ENCODE measurements around the gene CTPS1. TPM values are rescaled to one million over a fixed set of nuclear protein-coding genes. Genes with fewer than 3 reads are reported as not detected.

CTPS1 gene
- polyA plus RNA-seq, 2 of the 4 experiments (the other 2 are of a cell fraction): 159 to 181 TPM

DNA sequence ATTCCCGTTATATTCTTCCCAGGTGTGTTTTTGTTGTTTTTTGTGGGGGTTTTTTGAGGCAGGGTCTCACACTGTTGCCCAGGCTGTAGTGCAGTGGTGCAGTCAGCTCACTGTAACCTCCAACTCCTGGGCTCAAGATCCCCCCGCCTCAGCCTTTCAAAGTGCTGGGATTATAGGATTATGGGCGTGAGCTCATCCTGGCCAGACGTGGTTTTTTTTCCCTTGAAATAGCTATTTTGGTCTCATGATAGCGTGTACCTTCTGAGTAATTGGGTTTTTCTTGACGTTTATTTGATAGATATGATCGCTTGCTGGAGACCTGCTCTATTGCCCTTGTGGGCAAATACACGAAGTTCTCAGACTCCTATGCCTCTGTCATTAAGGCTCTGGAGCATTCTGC is 17.6 kb downstream of the CTPS1 start:
- WGBS (ENCODE audit: missing lambda C conversion rate): 81% methylated on average over 8 of the region's 8 CpGs
- H3K27ac ChIP-seq: 0 out of 6 replicates have a peak overlapping the region, but pooled peaks of 1 of the 2 experiments have one; percentile 26
- ATAC-seq (no peak), DNase-seq (ENCODE audit: low read depth in 1 of 2, low spot score in 1 of 2) (no peak), FAIRE-seq (no peak)
- H3K4me3 ChIP-seq: no peak overlapping the region
- TF ChIP-seq JUN (IDR thresholded peaks at IDR 0.05) (no peak), RCOR1 (IDR thresholded peaks at IDR 0.05; ENCODE audit: low read depth, low read length) (no peak), MAZ (IDR thresholded peaks at IDR 0.05; ENCODE audit: borderline replicate concordance, low read depth, low read length) (no peak), RARB (CRISPR knock-in tag; IDR thresholded peaks at IDR 0.05) (no peak), FOXS1 (CRISPR knock-in tag; IDR thresholded peaks at IDR 0.05) (no peak), PHF8 (IDR thresholded peaks at IDR 0.05; ENCODE audit: borderline replicate concordance, low read depth) (no peak), ESRRA (IDR thresholded peaks at IDR 0.05; ENCODE audit: borderline replicate concordance, low read length) (no peak), BHLHE40 (IDR thresholded peaks at IDR 0.05; ENCODE audit: low read depth, low read length) (no peak), GATA3 (IDR thresholded peaks at IDR 0.05; ENCODE audit: borderline replicate concordance) (no peak)
- CTCF ChIA-PET: interaction anchor here (1.0 to 1.2 kb wide), 2 partner anchors 17 to 48 kb away, joined by 3 to 4 read pairs; partner anchors contain the start of gene CTPS1
- POLR2A ChIA-PET: no interaction called here
- no peaks in the 10 kb centered on the region for H3K9me3 ChIP-seq
- H3K4me2 ChIP-seq: no peak overlapping the region
- peaks cover 78% of the 10 kb centered on the region for H3K4me1 ChIP-seq

DNA sequence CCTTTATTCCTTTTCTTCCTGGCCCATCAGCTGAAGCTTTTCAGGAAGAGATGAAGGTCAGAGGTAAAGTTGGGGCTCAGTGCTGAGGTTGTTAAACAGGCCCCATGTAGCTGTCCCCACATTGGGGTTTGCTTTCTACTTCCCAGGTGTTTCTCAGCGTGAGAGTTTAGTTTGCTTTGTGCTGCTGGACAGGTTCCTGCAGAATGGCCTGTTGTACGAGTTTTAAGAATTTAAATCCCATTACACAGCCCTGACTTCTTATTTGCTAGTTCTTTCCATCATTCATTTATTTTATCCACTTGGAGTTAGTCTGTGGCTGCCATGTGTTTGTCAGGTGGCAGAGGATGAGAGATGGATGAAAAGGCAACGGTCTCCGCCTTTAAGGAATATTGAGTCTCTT is 19.2 kb downstream of the CTPS1 start:
- Histone ChIP-seq H3K4me2 (no peak overlapping the region; the same call in 2 of the 3 replicates), H3K4me1 (peaks cover 85% of the 10 kb centered on the region), H3K4me3 (no peak overlapping the region), H3K27ac (no peak overlapping the region), H3K9me3 (no peaks in the 10 kb centered on the region)
- ChIA-PET POLR2A (interaction anchor here (1.0 kb wide), 1 partner anchor 19 kb away, joined by 8 read pairs; the partner anchor contains the start of gene CTPS1), CTCF (interaction anchor here (0.6 to 0.7 kb wide), 2 partner anchors 25 to 159 kb away, joined by 3 read pairs; no protein-coding TSS in a partner anchor)
- ATAC-seq (no peak), FAIRE-seq (no peak), DNase-seq (ENCODE audit: low read depth in 1 of 2, low spot score in 1 of 2) (no peak)
- 89% methylated on average over 4 of the region's 4 CpGs for WGBS (ENCODE audit: missing lambda C conversion rate)
- TF ChIP-seq CBX2 (IDR thresholded peaks at IDR 0.05; ENCODE audit: borderline replicate concordance, low read depth) (no peak), CHD4 (IDR thresholded peaks at IDR 0.05; ENCODE audit: borderline replicate concordance) (no peak), CHD2 (IDR thresholded peaks at IDR 0.05; ENCODE audit: low read length, partially characterized antibody) (no peak), TFCP2L1 (CRISPR knock-in tag; IDR thresholded peaks at IDR 0.05) (no peak)
- TF ChIP-seq, protein P1, sequence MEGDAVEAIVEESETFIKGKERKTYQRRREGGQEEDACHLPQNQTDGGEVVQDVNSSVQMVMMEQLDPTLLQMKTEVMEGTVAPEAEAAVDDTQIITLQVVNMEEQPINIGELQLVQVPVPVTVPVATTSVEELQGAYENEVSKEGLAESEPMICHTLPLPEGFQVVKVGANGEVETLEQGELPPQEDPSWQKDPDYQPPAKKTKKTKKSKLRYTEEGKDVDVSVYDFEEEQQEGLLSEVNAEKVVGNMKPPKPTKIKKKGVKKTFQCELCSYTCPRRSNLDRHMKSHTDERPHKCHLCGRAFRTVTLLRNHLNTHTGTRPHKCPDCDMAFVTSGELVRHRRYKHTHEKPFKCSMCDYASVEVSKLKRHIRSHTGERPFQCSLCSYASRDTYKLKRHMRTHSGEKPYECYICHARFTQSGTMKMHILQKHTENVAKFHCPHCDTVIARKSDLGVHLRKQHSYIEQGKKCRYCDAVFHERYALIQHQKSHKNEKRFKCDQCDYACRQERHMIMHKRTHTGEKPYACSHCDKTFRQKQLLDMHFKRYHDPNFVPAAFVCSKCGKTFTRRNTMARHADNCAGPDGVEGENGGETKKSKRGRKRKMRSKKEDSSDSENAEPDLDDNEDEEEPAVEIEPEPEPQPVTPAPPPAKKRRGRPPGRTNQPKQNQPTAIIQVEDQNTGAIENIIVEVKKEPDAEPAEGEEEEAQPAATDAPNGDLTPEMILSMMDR (IDR thresholded peaks at IDR 0.05): no peak
- TF ChIP-seq, protein P2, sequence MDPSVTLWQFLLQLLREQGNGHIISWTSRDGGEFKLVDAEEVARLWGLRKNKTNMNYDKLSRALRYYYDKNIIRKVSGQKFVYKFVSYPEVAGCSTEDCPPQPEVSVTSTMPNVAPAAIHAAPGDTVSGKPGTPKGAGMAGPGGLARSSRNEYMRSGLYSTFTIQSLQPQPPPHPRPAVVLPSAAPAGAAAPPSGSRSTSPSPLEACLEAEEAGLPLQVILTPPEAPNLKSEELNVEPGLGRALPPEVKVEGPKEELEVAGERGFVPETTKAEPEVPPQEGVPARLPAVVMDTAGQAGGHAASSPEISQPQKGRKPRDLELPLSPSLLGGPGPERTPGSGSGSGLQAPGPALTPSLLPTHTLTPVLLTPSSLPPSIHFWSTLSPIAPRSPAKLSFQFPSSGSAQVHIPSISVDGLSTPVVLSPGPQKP (IDR thresholded peaks at IDR 0.05; ENCODE audit: low read depth, low read length): no peak

DNA sequence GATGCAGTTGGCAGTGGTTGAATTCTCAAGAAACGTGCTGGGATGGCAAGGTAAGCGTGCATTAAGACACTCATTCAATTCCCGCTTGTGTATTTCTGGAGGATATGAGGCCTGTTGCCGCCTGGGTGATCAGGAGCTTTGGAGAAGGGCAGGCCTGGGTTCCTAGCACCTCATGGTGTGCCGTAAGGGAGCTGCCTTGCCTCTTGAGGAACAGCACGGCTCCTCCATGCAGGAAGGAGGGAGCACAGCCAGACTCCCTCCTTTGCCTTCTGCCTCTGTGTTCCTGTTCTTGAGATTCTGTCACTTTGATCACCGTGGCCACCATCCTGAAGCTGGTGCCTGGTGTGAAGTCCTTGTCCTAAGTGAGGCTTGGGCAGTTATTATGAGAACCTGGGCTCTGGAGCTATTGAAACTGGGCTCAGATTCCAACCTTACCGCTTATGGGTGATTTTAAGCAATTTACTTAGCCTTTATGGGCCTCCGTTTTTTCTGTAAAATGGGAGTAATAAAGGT is 23.7 kb downstream of the CTPS1 start:
- ATAC-seq (peak; percentile 8 to 19; a peak in 3 of 6 replicates), DNase-seq (ENCODE audit: low read depth in 1 of 2, low spot score in 1 of 2) (no peak), FAIRE-seq (no peak)
- peak overlapping the region; percentile 32 to 74; a peak in 5 of 6 replicates for H3K27ac ChIP-seq
- ChIA-PET CTCF (interaction anchor here (0.6 to 2.6 kb wide), 17 partner anchors 8 to 199 kb away, joined by 3 to 12 read pairs (median 6); partner anchors contain the start of genes CITED4, CTPS1 and SLFNL1), POLR2A (interaction anchor here (1.0 to 1.8 kb wide), 5 partner anchors 17 to 141 kb away, joined by 3 to 16 read pairs (median 7); partner anchors contain the start of genes CITED4 and CTPS1)
- TF ChIP-seq ZFP36 (IDR thresholded peaks at IDR 0.05; ENCODE audit: borderline replicate concordance, partially characterized antibody): no peak
- TF ChIP-seq POLR2AphosphoS2 (conservative IDR thresholded peaks at IDR 0.05; ENCODE audit: low read length): 0 out of 2 replicates have a peak, but pooled peaks have one; percentile 61
- H3K4me3 ChIP-seq: no peak overlapping the region
- no peaks in the 10 kb centered on the region for H3K9me3 ChIP-seq
- peak overlapping the region; percentile 24 for H3K4me2 ChIP-seq
- H3K4me1 ChIP-seq: peaks cover 87% of the 10 kb centered on the region
- 70% methylated on average over 8 of the region's 9 CpGs for WGBS (ENCODE audit: missing lambda C conversion rate)

Data from A549 (cell line).